CD4-positive, alpha-beta memory T cell (primary cell): ENCODE measurements around the gene FOXN3. TPM values are rescaled to one million over a fixed set of nuclear protein-coding genes. Genes with fewer than 3 reads are reported as not detected.

Experiments used
- CTCF ChIA-PET: fragments of 350-600 bp; sonication (Branson Sonifier 250); formaldehyde crosslinking; loops from one replicate; lab custom pipeline; 2021; ENCODE audit warnings: inconsistent platforms; ENCODE audit not compliant: partially characterized antibody; lab: Charles Lee
- POLR2A ChIA-PET: fragments of 350-600 bp; sonication (Branson Sonifier 250); formaldehyde crosslinking; loops from one replicate; lab custom pipeline; 2021; ENCODE audit not compliant: partially characterized antibody; lab: Charles Lee
- DNase-seq, 5 donors: peaks; one replicate each; pipeline versions ENCODE4 v3.0.0 to v3.0.0-alpha.2; 2020 to 2022; ENCODE audit warnings: mixed read lengths in 1 of 5
- H3K27ac ChIP-seq: one replicate; pipeline ENCODE4 v1.7.0; 2013; ENCODE audit warnings: low read depth, low read length
- H3K27me3 ChIP-seq: 2 replicates; pipeline ENCODE4 v1.7.0; 2013; ENCODE audit warnings: mild to moderate bottlenecking, low read length, moderate library complexity; ENCODE audit not compliant: insufficient read depth
- H3K36me3 ChIP-seq: 2 replicates; pipeline ENCODE4 v1.7.0; 2013; ENCODE audit warnings: mild to moderate bottlenecking, low read length, moderate library complexity; ENCODE audit not compliant: insufficient read depth
- H3K4me1 ChIP-seq: 2 replicates; pipeline ENCODE4 v1.7.0; 2013; ENCODE audit warnings: mild to moderate bottlenecking, low read length, moderate library complexity; ENCODE audit not compliant: insufficient read depth
- H3K4me3 ChIP-seq, 2 donors: one replicate each; pipeline ENCODE4 v1.7.0; 2013; ENCODE audit warnings: low read length in 2 of 2, mild to moderate bottlenecking in 1 of 2
- H3K9me3 ChIP-seq, 2 donors: one replicate each; pipeline ENCODE4 v1.7.0; 2013; ENCODE audit warnings: low read length in 2 of 2, control low read depth in 1 of 2; ENCODE audit not compliant: control insufficient read depth in 1 of 2
- H3K27ac Mint-ChIP-seq, 7 donors: one replicate each; pipeline ENCODE4 v1.8.0; 2020 to 2021; ENCODE audit warnings: mixed read lengths in 7 of 7, mild to moderate bottlenecking in 6 of 7, inconsistent platforms in 3 of 7, moderate library complexity in 3 of 7
- H3K27me3 Mint-ChIP-seq, 2 donors: one replicate each; pipeline ENCODE4 v1.8.0; 2020 to 2021; ENCODE audit warnings: mixed read lengths in 2 of 2
- H3K36me3 Mint-ChIP-seq, 2 donors: one replicate each; pipeline ENCODE4 v1.8.0; 2020 to 2021; ENCODE audit warnings: mixed read lengths in 2 of 2, inconsistent platforms in 1 of 2, mild to moderate bottlenecking in 1 of 2
- H3K4me1 Mint-ChIP-seq, 4 donors: one replicate each; pipeline ENCODE4 v1.8.0; 2020 to 2021; ENCODE audit warnings: mixed read lengths in 4 of 4, mild to moderate bottlenecking in 1 of 4
- H3K4me3 Mint-ChIP-seq, 8 donors: one replicate each; pipeline ENCODE4 v1.8.0; 2020 to 2021; ENCODE audit warnings: mixed read lengths in 8 of 8, mild to moderate bottlenecking in 7 of 8, moderate library complexity in 6 of 8, inconsistent platforms in 3 of 8
- H3K9me3 Mint-ChIP-seq, 8 donors: one replicate each; pipeline ENCODE4 v1.8.0; 2020 to 2021; ENCODE audit warnings: mixed read lengths in 8 of 8, mild to moderate bottlenecking in 5 of 8, inconsistent platforms in 3 of 8, moderate library complexity in 1 of 8
- intact Hi-C: fragments of 100-400 bp; cut with micrococcal nuclease; formaldehyde crosslinking; loops from one replicate; pipeline ENCODE4 v1.15.1; 2023
- polyA plus RNA-seq, 2 donors: library from polyadenylated mRNA; unstranded; fragments of 300-500 nt; fragmentation: Illumina TruSeq; gene quantifications; one replicate each; pipeline ENCODE4 v1.2.3, GENCODE V29; 2021
- total RNA-seq, 2 experiments: library from RNA; stranded (reverse); gene quantifications; one replicate each; pipeline ENCODE4 v1.2.3, GENCODE V29; 2021

The FOXN3 gene
- total and polyA plus RNA-seq, 4 experiments from 2014 or later: 92.6 to 111 (median 106) TPM

GRCh38 chr14:89419973-89420482 lies 3.0 kb upstream of the FOXN3 start:
- H3K27ac Mint-ChIP-seq: peak overlapping the region in 5 of 7 donors; percentile 2 to 94 (median 49)
- peaks cover 21% of the 10 kb centered on the region for H3K4me1 ChIP-seq
- H3K27ac ChIP-seq: no peak overlapping the region
- no peak overlapping the region for H3K4me3 ChIP-seq
- H3K36me3 ChIP-seq: no peaks in the 10 kb centered on the region
- POLR2A ChIA-PET: no interaction called here
- H3K27me3 Mint-ChIP-seq: no peaks in the 10 kb centered on the region
- H3K36me3 Mint-ChIP-seq: peaks cover 0 to 16% of the 10 kb centered on the region in 2 donors
- no peaks in the 10 kb centered on the region for H3K27me3 ChIP-seq
- intact Hi-C loops: loop anchor here (5.0 kb wide), 2 partner anchors 53 to 482 kb away; no protein-coding TSS in a partner anchor
- CTCF ChIA-PET: interaction anchor here (1.0 kb wide), 1 partner anchor 243 kb away, joined by 3 read pairs; no protein-coding TSS in a partner anchor
- peaks cover 35 to 74% (median 52%) of the 10 kb centered on the region in 4 donors for H3K4me1 Mint-ChIP-seq
- H3K4me3 Mint-ChIP-seq: no peak overlapping the region
- no peak for DNase-seq
- H3K9me3 ChIP-seq: no peaks in the 10 kb centered on the region
- no peaks in the 10 kb centered on the region for H3K9me3 Mint-ChIP-seq

- Mint-ChIP-seq H3K27ac (peak overlapping the region in 4 of 7 donors; percentile 32 to 94 (median 83)), H3K9me3 (no peaks in the 10 kb centered on the region), H3K4me1 (peaks cover 30 to 69% (median 48%) of the 10 kb centered on the region in 4 donors), H3K36me3 (peaks cover 0 to 16% of the 10 kb centered on the region in 2 donors), H3K4me3 (peak overlapping the region in 3 of 8 donors; percentile 60 to 67 (median 63)), H3K27me3 (no peaks in the 10 kb centered on the region)
- intact Hi-C loops: loop anchor here (1.0 to 5.0 kb wide), 5 partner anchors 52 to 483 kb away; no protein-coding TSS in a partner anchor
- Histone ChIP-seq H3K9me3 (no peaks in the 10 kb centered on the region), H3K27ac (no peak overlapping the region), H3K4me3 (no peak overlapping the region), H3K4me1 (peaks cover 22% of the 10 kb centered on the region), H3K27me3 (no peaks in the 10 kb centered on the region), H3K36me3 (no peaks in the 10 kb centered on the region)
- no peak for DNase-seq
- ChIA-PET POLR2A (interaction anchor here (1.0 kb wide), 1 partner anchor 12 kb away, joined by 5 read pairs; no protein-coding TSS in a partner anchor), CTCF (interaction anchor here (1.1 to 1.2 kb wide), 2 partner anchors 16 to 83 kb away, joined by 3 to 4 read pairs; no protein-coding TSS in a partner anchor)
Measured at GRCh38 chr14:89418976-89419375, 1.9 kb upstream of the FOXN3 start.

- CTCF ChIA-PET: interaction anchor here (0.9 to 1.3 kb wide), 5 partner anchors 12 to 424 kb away, joined by 3 to 6 read pairs (median 3); no protein-coding TSS in a partner anchor
- no peaks in the 10 kb centered on the region for H3K9me3 ChIP-seq
- no peaks in the 10 kb centered on the region for H3K27me3 ChIP-seq
- intact Hi-C loops: loop anchor here (1.0 to 5.0 kb wide), 5 partner anchors 51 to 484 kb away; no protein-coding TSS in a partner anchor
- no peak overlapping the region for H3K27ac ChIP-seq
- no peaks in the 10 kb centered on the region for H3K9me3 Mint-ChIP-seq
- peak in 1 of 5 donors; percentile 42 for DNase-seq
- peaks cover 22% of the 10 kb centered on the region for H3K4me1 ChIP-seq
- peaks cover 25 to 64% (median 43%) of the 10 kb centered on the region in 4 donors for H3K4me1 Mint-ChIP-seq
- no peaks in the 10 kb centered on the region for H3K36me3 ChIP-seq
- POLR2A ChIA-PET: interaction anchor here (1.0 kb wide), 1 partner anchor 12 kb away, joined by 5 read pairs; no protein-coding TSS in a partner anchor
- H3K4me3 Mint-ChIP-seq: peak overlapping the region in 6 of 8 donors; percentile 33 to 94 (median 92)
- no peak overlapping the region for H3K4me3 ChIP-seq
- no peaks in the 10 kb centered on the region for H3K27me3 Mint-ChIP-seq
- H3K36me3 Mint-ChIP-seq: peaks cover under 1 to 16% of the 10 kb centered on the region in 2 donors
- H3K27ac Mint-ChIP-seq: peak overlapping the region in 6 of 7 donors; percentile 36 to 96 (median 91)
Measured at GRCh38 chr14:89418452-89418851, 1.4 kb upstream of the FOXN3 start.

GRCh38 chr14:89417465-89418225 lies 612 bp upstream of the FOXN3 start:
- Mint-ChIP-seq H3K9me3 (no peaks in the 10 kb centered on the region), H3K4me1 (peaks cover 24 to 64% (median 43%) of the 10 kb centered on the region in 4 donors), H3K27ac (peak overlapping the region; percentile 88 to 96 (median 94)), H3K36me3 (peaks cover 7 to 19% of the 10 kb centered on the region in 2 donors), H3K27me3 (no peaks in the 10 kb centered on the region), H3K4me3 (peak overlapping the region; percentile 86 to 94 (median 92))
- Histone ChIP-seq H3K27me3 (no peaks in the 10 kb centered on the region), H3K36me3 (no peaks in the 10 kb centered on the region), H3K27ac (peak overlapping the region; percentile 66), H3K4me1 (peaks cover 22% of the 10 kb centered on the region), H3K4me3 (peak overlapping the region in 1 of 2 donors; percentile 56), H3K9me3 (no peaks in the 10 kb centered on the region)
- DNase-seq: peak; percentile 61 to 76 (median 63)
- POLR2A ChIA-PET: no interaction called here
- intact Hi-C loops: loop anchor here (1.0 to 5.0 kb wide), 11 partner anchors 13 to 497 kb away; no protein-coding TSS in a partner anchor
- CTCF ChIA-PET: interaction anchor here (0.6 to 1.3 kb wide), 6 partner anchors 11 to 425 kb away, joined by 3 to 6 read pairs (median 3); no protein-coding TSS in a partner anchor

GRCh38 chr14:89416002-89416995 lies 734 bp downstream of the FOXN3 start:
- H3K9me3 Mint-ChIP-seq: no peaks in the 10 kb centered on the region
- peak; percentile 96 to 99 (median 97) for DNase-seq
- H3K4me1 Mint-ChIP-seq: peaks cover 22 to 60% (median 41%) of the 10 kb centered on the region in 4 donors
- peak overlapping the region; percentile 65 for H3K27ac ChIP-seq
- H3K4me3 ChIP-seq: peak overlapping the region; percentile 86
- no peaks in the 10 kb centered on the region for H3K27me3 ChIP-seq
- peak overlapping the region; percentile 88 to 98 (median 94) for H3K4me3 Mint-ChIP-seq
- ChIA-PET POLR2A (interaction anchor here (0.6 to 2.1 kb wide), 15 partner anchors 10 to 1411 kb away, joined by 3 to 14 read pairs (median 4); no protein-coding TSS in a partner anchor), CTCF (interaction anchor here (0.7 to 1.4 kb wide), 8 partner anchors 9 to 304 kb away, joined by 3 to 6 read pairs (median 4); no protein-coding TSS in a partner anchor)
- H3K9me3 ChIP-seq: no peaks in the 10 kb centered on the region
- intact Hi-C loops: loop anchor here (1.0 to 5.0 kb wide), 5 partner anchors 49 to 538 kb away; partner anchors contain the start of gene EFCAB11
- peaks cover 22% of the 10 kb centered on the region for H3K4me1 ChIP-seq
- peak overlapping the region; percentile 93 to 99 (median 95) for H3K27ac Mint-ChIP-seq
- H3K27me3 Mint-ChIP-seq: no peaks in the 10 kb centered on the region
- no peaks in the 10 kb centered on the region for H3K36me3 ChIP-seq
- H3K36me3 Mint-ChIP-seq: peaks cover 17 to 26% of the 10 kb centered on the region in 2 donors

- ChIA-PET CTCF (interaction anchor here (0.8 to 1.4 kb wide), 7 partner anchors 9 to 540 kb away, joined by 3 to 6 read pairs (median 3); partner anchors contain the start of gene TDP1), POLR2A (interaction anchor here (0.6 to 2.1 kb wide), 13 partner anchors 8 to 542 kb away, joined by 3 to 14 read pairs (median 4); no protein-coding TSS in a partner anchor)
- no peak overlapping the region for H3K27ac ChIP-seq
- peaks cover 20 to 31% of the 10 kb centered on the region in 2 donors for H3K36me3 Mint-ChIP-seq
- peak overlapping the region; percentile 61 to 95 (median 74) for H3K4me3 Mint-ChIP-seq
- no peak for DNase-seq
- no peaks in the 10 kb centered on the region for H3K9me3 ChIP-seq
- peaks cover 22 to 67% (median 43%) of the 10 kb centered on the region in 4 donors for H3K4me1 Mint-ChIP-seq
- intact Hi-C loops: loop anchor here (5.0 kb wide), 2 partner anchors 48 to 487 kb away; no protein-coding TSS in a partner anchor
- H3K9me3 Mint-ChIP-seq: no peaks in the 10 kb centered on the region
- H3K4me3 ChIP-seq: no peak overlapping the region
- no peaks in the 10 kb centered on the region for H3K27me3 ChIP-seq
- no peaks in the 10 kb centered on the region for H3K27me3 Mint-ChIP-seq
- H3K36me3 ChIP-seq: no peaks in the 10 kb centered on the region
- peak overlapping the region in 4 of 7 donors; percentile 19 to 99 (median 66) for H3K27ac Mint-ChIP-seq
- peaks cover 31% of the 10 kb centered on the region for H3K4me1 ChIP-seq
Measured at GRCh38 chr14:89415159-89415558, 1.9 kb downstream of the FOXN3 start.
